ENCODE measurements around the gene TJP1.

DNA sequence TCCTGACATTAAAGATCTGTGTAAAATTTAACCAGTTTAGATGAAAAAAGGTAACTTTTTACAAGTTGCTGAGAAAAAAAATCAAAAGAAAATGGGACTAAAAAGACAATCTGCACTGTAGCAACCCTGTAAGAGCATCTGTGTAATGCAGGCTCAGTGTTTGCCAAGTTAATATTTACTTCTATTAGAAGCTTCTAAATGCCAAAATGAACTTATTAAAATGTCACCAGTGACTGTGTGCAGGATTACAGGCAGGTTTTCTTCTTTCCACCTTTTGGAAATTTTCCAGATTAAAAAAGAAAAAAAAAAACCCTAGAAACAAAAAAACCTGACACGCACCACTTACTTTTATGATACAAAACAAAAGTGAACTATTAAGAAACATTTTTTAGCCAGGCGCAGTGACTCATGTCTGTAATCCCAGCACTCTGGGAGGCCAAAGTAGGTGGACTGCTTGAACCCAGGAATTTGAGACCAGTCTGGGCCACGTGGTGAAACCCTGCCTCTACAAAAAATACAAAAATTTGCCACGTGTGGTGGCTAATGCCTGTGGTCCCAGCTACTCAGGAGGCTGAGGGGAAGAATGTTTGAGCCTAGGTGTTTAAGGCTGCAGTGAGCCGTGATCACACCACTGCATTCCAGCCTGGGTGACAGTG, 87.2 kb downstream of the TJP1 start:
- TF ChIP-seq, protein P1, sequence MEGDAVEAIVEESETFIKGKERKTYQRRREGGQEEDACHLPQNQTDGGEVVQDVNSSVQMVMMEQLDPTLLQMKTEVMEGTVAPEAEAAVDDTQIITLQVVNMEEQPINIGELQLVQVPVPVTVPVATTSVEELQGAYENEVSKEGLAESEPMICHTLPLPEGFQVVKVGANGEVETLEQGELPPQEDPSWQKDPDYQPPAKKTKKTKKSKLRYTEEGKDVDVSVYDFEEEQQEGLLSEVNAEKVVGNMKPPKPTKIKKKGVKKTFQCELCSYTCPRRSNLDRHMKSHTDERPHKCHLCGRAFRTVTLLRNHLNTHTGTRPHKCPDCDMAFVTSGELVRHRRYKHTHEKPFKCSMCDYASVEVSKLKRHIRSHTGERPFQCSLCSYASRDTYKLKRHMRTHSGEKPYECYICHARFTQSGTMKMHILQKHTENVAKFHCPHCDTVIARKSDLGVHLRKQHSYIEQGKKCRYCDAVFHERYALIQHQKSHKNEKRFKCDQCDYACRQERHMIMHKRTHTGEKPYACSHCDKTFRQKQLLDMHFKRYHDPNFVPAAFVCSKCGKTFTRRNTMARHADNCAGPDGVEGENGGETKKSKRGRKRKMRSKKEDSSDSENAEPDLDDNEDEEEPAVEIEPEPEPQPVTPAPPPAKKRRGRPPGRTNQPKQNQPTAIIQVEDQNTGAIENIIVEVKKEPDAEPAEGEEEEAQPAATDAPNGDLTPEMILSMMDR (optimal IDR thresholded peaks at IDR 0.05 in 1 of 3, IDR thresholded peaks at IDR 0.05 in 1 of 3, conservative IDR thresholded peaks at IDR 0.05 in 1 of 3; ENCODE audit: extremely low read depth in 1 of 3, insufficient read depth in 2 of 3, low read length in 3 of 3) = no peak
- no peak for TF ChIP-seq EZH2 (IDR thresholded peaks at IDR 0.05; ENCODE audit: low read length)
